GM18526 (cell line): ENCODE measurements around the gene D2HGDH.

Experiments used
- POLR2A ChIP-seq: IDR thresholded peaks from 3 replicates; pipeline ENCODE4 v1.6.1; 2011; ENCODE audit not compliant: insufficient read length; ENCODE audit errors: extremely low read depth

Gene D2HGDH

GRCh38 chr2:241788572-241788971 is 54.1 kb downstream of the D2HGDH start:
- no peak for TF ChIP-seq POLR2A

GRCh38 chr2:241793385-241793784 is 59.0 kb downstream of the D2HGDH start:
- no peak for TF ChIP-seq POLR2A

DNA sequence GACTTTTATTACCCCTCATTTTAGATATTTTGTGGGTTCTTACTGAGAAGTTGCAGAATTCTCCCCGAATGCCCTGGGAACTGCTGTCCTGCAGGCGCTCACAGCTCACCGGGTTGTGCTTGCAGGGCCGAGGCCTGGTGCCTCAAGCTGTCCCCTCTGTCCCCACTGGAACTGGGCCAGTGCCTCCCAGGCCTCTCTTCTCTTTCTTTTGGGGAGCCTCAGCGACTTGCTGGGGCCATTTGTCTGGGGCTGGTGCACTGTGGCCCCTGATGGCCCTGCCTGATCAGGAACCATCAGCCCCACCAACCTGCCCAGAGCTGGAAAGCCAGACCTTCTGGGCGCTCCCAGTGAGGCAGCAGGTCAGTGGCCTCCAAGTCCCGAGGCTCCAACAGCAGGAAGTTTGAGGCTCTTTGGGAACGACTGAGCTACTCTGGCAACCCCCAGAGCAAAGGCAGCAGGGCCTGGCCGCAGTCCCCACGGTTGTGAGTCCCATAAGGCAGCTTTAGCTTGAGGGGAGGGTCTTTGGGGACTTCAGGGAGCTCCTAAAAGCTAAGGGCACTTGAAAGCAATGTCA is 59.9 kb downstream of the D2HGDH start:
- TF ChIP-seq POLR2A: no peak

- TF ChIP-seq POLR2A: no peak
Observed at GRCh38 chr2:241795021-241795999, 60.9 kb downstream of the D2HGDH start.

- no peak for TF ChIP-seq POLR2A
Observed at GRCh38 chr2:241796209-241796608, 61.8 kb downstream of the D2HGDH start.

DNA sequence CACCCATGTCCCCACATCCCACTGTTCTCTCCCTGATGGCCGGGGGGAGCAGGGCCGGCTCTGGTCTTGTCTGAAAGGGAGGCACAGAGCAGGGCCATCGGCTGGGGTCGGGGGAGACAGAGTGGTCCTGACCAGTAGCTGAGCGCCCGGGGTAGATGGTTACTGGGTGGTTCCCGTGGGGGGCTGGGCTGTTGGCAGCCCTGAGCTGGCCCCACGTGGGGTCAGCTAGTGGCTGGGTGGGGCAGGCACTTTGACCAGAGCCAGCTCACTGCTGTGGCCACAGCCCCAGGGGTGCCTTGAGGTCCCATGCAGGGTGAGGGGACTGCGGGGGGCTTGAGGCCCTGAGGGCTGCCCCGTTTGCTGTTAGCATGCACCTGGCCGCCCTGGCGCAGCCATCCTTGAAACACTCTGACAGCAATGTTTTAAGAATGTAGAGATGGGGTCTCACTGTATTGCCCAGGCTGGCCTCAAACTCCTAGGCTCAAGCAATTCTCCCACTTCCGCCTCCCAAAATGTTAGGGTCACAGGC is 62.2 kb downstream of the D2HGDH start:
- no peak for TF ChIP-seq POLR2A

- no peak for TF ChIP-seq POLR2A
Observed at GRCh38 chr2:241797441-241798080, 63.1 kb downstream of the D2HGDH start.

GRCh38 chr2:241798081-241798630 is 63.7 kb downstream of the D2HGDH start:
- TF ChIP-seq POLR2A: no peak

GRCh38 chr2:241798631-241799521 is 64.4 kb downstream of the D2HGDH start:
- TF ChIP-seq POLR2A: no peak

GRCh38 chr2:241799522-241800197 is 65.2 kb downstream of the D2HGDH start:
- no peak for TF ChIP-seq POLR2A

DNA sequence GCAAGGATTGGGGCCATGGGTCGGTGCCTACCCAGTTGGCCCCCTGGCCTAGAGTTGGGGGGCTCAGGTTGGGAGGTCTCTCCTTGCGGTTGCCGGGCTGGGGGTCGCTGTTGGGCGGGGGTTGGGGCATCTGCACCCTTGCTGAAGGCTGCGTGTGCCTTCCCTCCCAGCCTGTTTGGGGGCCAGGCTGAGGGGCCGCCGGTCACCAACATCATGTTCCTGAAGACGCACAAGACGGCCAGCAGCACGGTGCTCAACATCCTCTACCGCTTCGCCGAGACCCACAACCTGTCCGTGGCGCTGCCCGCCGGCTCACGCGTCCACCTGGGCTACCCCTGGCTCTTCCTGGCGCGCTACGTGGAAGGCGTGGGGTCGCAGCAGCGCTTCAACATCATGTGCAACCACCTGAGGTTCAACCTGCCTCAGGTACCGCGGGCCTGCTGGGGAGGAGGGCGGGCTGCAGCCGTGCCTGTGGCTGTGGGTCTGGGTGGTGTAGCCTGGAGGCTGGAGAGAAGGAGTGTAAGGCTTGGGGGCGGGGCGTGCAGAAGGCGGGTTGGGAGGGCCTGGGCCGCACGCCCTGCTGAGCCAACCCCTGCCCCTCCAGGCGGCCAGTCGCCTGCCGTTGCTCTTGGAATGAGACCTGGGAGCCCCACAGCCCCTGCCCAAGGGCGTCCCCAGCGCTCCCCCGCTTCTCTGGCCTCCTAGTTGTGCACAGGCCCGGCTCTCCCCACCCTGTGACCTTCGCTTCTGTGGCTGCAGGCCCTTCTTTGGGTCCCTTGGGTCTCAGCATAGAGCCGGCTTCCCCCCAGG is 67.4 kb downstream of the D2HGDH start:
- no peak for TF ChIP-seq POLR2A

DNA sequence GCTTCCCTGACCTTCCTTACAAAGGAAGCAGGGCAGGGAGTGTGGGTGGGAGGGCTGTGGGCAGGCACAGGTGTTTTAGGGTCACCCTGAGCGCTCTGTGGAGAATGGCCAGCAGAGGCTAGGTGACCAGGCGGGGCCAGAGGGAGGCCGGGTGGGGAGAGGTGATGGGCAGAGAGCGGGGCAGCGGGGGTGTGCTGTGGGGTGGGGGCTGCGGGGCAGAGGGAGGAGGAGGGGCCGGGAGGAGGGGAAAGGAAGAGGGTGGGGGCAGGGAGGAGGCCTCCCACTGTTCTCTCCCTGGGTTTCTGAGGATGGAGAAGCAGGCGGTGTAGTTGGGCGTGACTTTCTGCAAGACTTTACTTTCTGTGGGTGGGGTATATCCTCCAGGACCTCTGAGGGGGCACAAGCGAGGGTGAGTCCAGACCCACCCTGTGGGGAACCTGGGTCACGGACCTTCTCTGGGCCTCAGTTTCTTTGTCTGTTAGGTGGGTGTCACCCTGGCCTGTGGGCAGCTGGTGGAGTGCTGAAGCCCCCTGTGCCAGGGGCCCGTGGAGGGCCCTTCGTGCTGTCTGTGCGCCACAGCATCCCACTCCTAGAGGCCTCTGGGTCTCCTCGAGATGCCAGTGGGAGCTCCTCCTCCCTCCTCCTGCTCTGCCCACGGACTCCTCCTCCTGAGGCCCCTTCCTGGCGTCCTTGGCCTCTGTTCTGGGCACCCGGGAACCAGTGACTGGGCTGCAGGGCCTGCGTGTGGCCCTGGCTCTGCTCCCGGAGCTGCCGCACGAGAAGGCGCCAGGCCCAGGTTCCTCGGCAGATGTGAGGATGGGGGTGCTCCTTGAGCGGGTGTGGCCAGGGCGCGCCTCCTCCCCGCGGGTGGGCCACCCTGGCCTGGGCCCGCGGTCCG is 68.2 kb downstream of the D2HGDH start:
- TF ChIP-seq POLR2A: no peak
